Neural progenitor cell (in vitro differentiated cells): ENCODE measurements around the gene HOXD13. TPM values are rescaled to one million over a fixed set of nuclear protein-coding genes. Genes with fewer than 3 reads are reported as not detected.

Experiments used
- DNase-seq: peaks from one replicate; pipeline ENCODE4 v3.0.0-alpha.2; 2016; ENCODE audit warnings: low spot score
- H2AFZ ChIP-seq: fragments of 200-600 bp; sonication (generic); replicated peaks from 2 replicates; pipeline ENCODE4 v1.6.1; 2016; ENCODE audit warnings: antibody characterized with exemption
- H3F3A ChIP-seq: fragments of 200-600 bp; sonication (generic); 2 replicates; pipeline ENCODE4 v1.6.1; 2016; ENCODE audit warnings: antibody characterized with exemption, low read depth
- H3K27ac ChIP-seq: fragments of 200-600 bp; sonication (generic); 2 replicates; pipeline ENCODE4 v1.5.1; 2016; ENCODE audit warnings: mild to moderate bottlenecking
- H3K27me3 ChIP-seq: fragments of 200-600 bp; sonication (generic); 2 replicates; pipeline ENCODE4 v1.6.1; 2016; ENCODE audit warnings: mild to moderate bottlenecking, moderate library complexity
- H3K36me3 ChIP-seq: fragments of 200-600 bp; sonication (generic); 2 replicates; pipeline ENCODE4 v1.5.1; 2016
- H3K4me1 ChIP-seq: fragments of 200-600 bp; sonication (generic); 2 replicates; pipeline ENCODE4 v1.6.1; 2016; ENCODE audit warnings: mixed run types
- H3K4me2 ChIP-seq: fragments of 200-600 bp; sonication (generic); 2 replicates; pipeline ENCODE4 v1.6.1; 2016
- H3K4me3 ChIP-seq: fragments of 200-600 bp; sonication (generic); 2 replicates; pipeline ENCODE4 v1.5.1; 2016
- H3K79me2 ChIP-seq: fragments of 200-600 bp; sonication (generic); 2 replicates; pipeline ENCODE4 v1.6.1; 2016; ENCODE audit warnings: low read depth
- H3K9ac ChIP-seq: fragments of 200-600 bp; sonication (generic); 2 replicates; pipeline ENCODE4 v1.6.1; 2016
- H3K9me3 ChIP-seq: fragments of 200-600 bp; sonication (generic); 2 replicates; pipeline ENCODE4 v1.5.1; 2016; ENCODE audit warnings: low read depth
- H4K20me1 ChIP-seq: fragments of 200-600 bp; sonication (generic); 2 replicates; pipeline ENCODE4 v1.6.1; 2016; ENCODE audit warnings: low read depth
- H3K27ac Mint-ChIP-seq: 3 replicates; pipeline ENCODE4 v1.8.0; 2021; ENCODE audit warnings: mixed read lengths
- H3K27me3 Mint-ChIP-seq: 2 replicates; pipeline ENCODE4 v1.8.0; 2022; ENCODE audit warnings: low read depth, mild to moderate bottlenecking, inconsistent platforms, moderate library complexity, mixed read lengths; ENCODE audit not compliant: insufficient read depth
- H3K36me3 Mint-ChIP-seq: 3 replicates; pipeline ENCODE4 v1.8.0; 2021; ENCODE audit warnings: mixed read lengths
- H3K4me1 Mint-ChIP-seq: 3 replicates; pipeline ENCODE4 v1.8.0; 2021; ENCODE audit warnings: mixed read lengths
- H3K4me3 Mint-ChIP-seq: 3 replicates; pipeline ENCODE4 v1.8.0; 2021; ENCODE audit warnings: mild to moderate bottlenecking, moderate library complexity, mixed read lengths
- H3K9me3 Mint-ChIP-seq: 3 replicates; pipeline ENCODE4 v1.8.0; 2020; ENCODE audit warnings: mixed read lengths
- EZH2 ChIP-seq: fragments of 200-600 bp; sonication (generic); IDR thresholded peaks from 2 replicates; pipeline ENCODE4 v1.6.1; 2017; ENCODE audit warnings: antibody characterized with exemption, mild to moderate bottlenecking, moderate library complexity
- EZH2phosphoT487 ChIP-seq: fragments of 200-600 bp; sonication (generic); IDR thresholded peaks from 2 replicates; pipeline ENCODE4 v1.6.1; 2017; ENCODE audit warnings: antibody characterized with exemption
- total RNA-seq: library from RNA; depleted of rRNA; stranded (reverse); fragments of >200 nt; gene quantifications from 2 replicates; pipeline ENCODE4 v1.2.3, GENCODE V29; 2015; ENCODE audit warnings: low replicate concordance
- TF ChIP-seq, protein P1 (sequence below): fragments of 200-600 bp; sonication (generic); IDR thresholded peaks from 2 replicates; pipeline ENCODE4 v1.5.1; 2017; ENCODE audit warnings: antibody characterized with exemption, mild to moderate bottlenecking

The HOXD13 gene
- total RNA-seq, 1 donor from 2014 or later = not detected

DNA sequence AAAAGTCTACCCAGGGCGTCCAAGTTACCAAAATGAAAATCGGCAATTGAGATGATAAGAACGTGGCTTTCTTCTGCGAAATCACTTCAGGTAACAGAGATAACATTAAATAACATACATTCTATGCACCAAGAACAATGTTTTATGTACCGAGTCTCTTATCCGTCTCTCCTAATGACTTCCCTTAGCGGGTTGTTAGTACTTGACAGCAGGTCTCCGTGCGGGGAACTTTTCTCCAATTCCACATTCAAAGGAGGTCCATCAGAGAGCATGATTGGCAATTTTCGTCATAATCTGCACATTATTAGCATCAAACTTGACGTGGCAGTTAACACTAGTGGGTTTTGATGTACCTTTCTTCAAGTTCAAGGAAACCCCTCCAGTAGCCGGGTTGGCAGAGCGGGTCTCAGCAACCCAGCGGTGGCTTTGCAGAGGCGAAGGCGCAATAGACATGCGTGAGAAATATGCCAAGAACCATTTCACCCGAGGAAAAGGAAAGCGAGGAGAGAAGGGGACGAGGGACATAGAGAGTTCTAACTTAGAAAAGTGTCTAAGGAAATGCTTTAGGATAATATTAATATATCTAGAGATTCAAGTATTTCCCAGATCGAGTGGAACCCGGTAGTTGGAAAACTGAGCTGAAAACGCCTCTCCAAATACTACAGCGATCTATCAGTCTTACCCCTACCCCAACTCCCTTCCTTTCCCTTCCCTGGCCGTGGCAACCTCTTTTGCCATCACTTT, 13.8 kb upstream of the HOXD13 start:
- H4K20me1 ChIP-seq = peaks cover 78% of the 10 kb centered on the region
- peak overlapping the region; percentile 61 for H3K4me2 ChIP-seq
- DNase-seq = no peak
- H3K27me3 ChIP-seq = peaks cover 100% of the 10 kb centered on the region
- Mint-ChIP-seq H3K4me3 (peak overlapping the region; percentile 62), H3K9me3 (no peaks in the 10 kb centered on the region), H3K27ac (no peak overlapping the region), H3K4me1 (peaks cover 17% of the 10 kb centered on the region), H3K36me3 (no peaks in the 10 kb centered on the region), H3K27me3 (peaks cover 82% of the 10 kb centered on the region)
- H3K4me1 ChIP-seq = peaks cover 7% of the 10 kb centered on the region
- TF ChIP-seq, protein P1, sequence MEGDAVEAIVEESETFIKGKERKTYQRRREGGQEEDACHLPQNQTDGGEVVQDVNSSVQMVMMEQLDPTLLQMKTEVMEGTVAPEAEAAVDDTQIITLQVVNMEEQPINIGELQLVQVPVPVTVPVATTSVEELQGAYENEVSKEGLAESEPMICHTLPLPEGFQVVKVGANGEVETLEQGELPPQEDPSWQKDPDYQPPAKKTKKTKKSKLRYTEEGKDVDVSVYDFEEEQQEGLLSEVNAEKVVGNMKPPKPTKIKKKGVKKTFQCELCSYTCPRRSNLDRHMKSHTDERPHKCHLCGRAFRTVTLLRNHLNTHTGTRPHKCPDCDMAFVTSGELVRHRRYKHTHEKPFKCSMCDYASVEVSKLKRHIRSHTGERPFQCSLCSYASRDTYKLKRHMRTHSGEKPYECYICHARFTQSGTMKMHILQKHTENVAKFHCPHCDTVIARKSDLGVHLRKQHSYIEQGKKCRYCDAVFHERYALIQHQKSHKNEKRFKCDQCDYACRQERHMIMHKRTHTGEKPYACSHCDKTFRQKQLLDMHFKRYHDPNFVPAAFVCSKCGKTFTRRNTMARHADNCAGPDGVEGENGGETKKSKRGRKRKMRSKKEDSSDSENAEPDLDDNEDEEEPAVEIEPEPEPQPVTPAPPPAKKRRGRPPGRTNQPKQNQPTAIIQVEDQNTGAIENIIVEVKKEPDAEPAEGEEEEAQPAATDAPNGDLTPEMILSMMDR = no peak
- TF ChIP-seq EZH2phosphoT487 (peak; percentile 21), EZH2 (peak; percentile 90)
- H3K27ac ChIP-seq = no peak overlapping the region
- peaks cover 23% of the 10 kb centered on the region for H3F3A ChIP-seq
- no peaks in the 10 kb centered on the region for H3K79me2 ChIP-seq
- no peak overlapping the region for H2AFZ ChIP-seq
- H3K9me3 ChIP-seq = no peaks in the 10 kb centered on the region
- H3K4me3 ChIP-seq = peak overlapping the region; percentile 40
- no peak overlapping the region for H3K9ac ChIP-seq
- H3K36me3 ChIP-seq = no peaks in the 10 kb centered on the region

- DNase-seq = peak; percentile 62
- H3K4me3 ChIP-seq = peak overlapping the region; percentile 40
These were observed 13.2 kb upstream of the HOXD13 start for GRCh38 chr2:176079285-176079830.

GRCh38 chr2:176079831-176080539, 12.5 kb upstream of the HOXD13 start:
- Mint-ChIP-seq H3K36me3 (no peaks in the 10 kb centered on the region), H3K27ac (no peak overlapping the region), H3K4me3 (peak overlapping the region; percentile 62), H3K4me1 (peaks cover 17% of the 10 kb centered on the region), H3K27me3 (peaks cover 82% of the 10 kb centered on the region), H3K9me3 (no peaks in the 10 kb centered on the region)
- H3K79me2 ChIP-seq = no peaks in the 10 kb centered on the region
- TF ChIP-seq EZH2phosphoT487 = peak; percentile 5
- no peak for TF ChIP-seq EZH2
- TF ChIP-seq, protein P1 = peak; percentile 96
- H3K9me3 ChIP-seq = no peaks in the 10 kb centered on the region
- H3F3A ChIP-seq = peaks cover 21% of the 10 kb centered on the region
- no peak overlapping the region for H3K27ac ChIP-seq
- peaks cover 76% of the 10 kb centered on the region for H4K20me1 ChIP-seq
- peak; percentile 94 for DNase-seq
- H3K4me1 ChIP-seq = peaks cover 7% of the 10 kb centered on the region
- no peak overlapping the region for H3K9ac ChIP-seq
- H2AFZ ChIP-seq = no peak overlapping the region
- H3K4me2 ChIP-seq = peak overlapping the region; percentile 70
- H3K4me3 ChIP-seq = peak overlapping the region; percentile 40
- peaks cover 100% of the 10 kb centered on the region for H3K27me3 ChIP-seq
- H3K36me3 ChIP-seq = no peaks in the 10 kb centered on the region

More at GRCh38 chr2:176079285-176079830, 13.2 kb upstream of the HOXD13 start:
- Mint-ChIP-seq H3K27me3 (peaks cover 82% of the 10 kb centered on the region), H3K4me1 (peaks cover 17% of the 10 kb centered on the region), H3K4me3 (peak overlapping the region; percentile 62), H3K36me3 (no peaks in the 10 kb centered on the region), H3K27ac (no peak overlapping the region), H3K9me3 (no peaks in the 10 kb centered on the region)
- H3K27me3 ChIP-seq = peaks cover 100% of the 10 kb centered on the region
- peaks cover 76% of the 10 kb centered on the region for H4K20me1 ChIP-seq
- no peak overlapping the region for H3K9ac ChIP-seq
- peaks cover 7% of the 10 kb centered on the region for H3K4me1 ChIP-seq
- H2AFZ ChIP-seq = peak overlapping the region; percentile 53
- H3K4me2 ChIP-seq = peak overlapping the region; percentile 61
- no peaks in the 10 kb centered on the region for H3K9me3 ChIP-seq
- no peaks in the 10 kb centered on the region for H3K36me3 ChIP-seq
- H3F3A ChIP-seq = peaks cover 23% of the 10 kb centered on the region
- TF ChIP-seq EZH2phosphoT487 (peak; percentile 92), EZH2 (peak; percentile 95)
- TF ChIP-seq, protein P1 = no peak
- no peak overlapping the region for H3K27ac ChIP-seq
- no peaks in the 10 kb centered on the region for H3K79me2 ChIP-seq
